ENCODE data around the gene SLC5A3. TPM values are rescaled to one million over a fixed set of nuclear protein-coding genes. Genes with fewer than 3 reads are reported as not detected.

The SLC5A3 gene
- total and polyA plus RNA-seq, 2 of the 8 experiments (the other 6 are each of a cell fraction or from before 2014, with no cell fraction given): 4.0 to 19.4 TPM

DNA sequence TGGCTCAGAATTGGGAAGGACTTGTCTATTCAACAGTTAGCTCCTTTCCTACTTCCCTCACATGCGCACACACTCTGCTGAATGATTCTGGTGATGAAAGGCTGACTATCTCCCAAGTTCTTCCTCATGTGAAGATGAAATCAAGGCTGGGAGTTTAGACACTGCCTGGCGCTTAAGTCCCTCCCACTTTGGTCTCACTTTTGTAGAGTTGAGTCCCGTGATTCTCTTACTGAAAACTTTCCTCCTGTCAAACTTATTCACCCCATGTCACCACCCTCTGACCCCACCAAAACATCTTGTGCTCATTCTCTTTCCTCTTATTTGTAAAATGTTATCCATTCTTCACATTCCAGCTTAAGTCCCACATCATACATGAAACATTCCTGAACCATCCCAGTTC lies 8.4 kb upstream of the SLC5A3 start (continued):
- TF ChIP-seq, protein P1, sequence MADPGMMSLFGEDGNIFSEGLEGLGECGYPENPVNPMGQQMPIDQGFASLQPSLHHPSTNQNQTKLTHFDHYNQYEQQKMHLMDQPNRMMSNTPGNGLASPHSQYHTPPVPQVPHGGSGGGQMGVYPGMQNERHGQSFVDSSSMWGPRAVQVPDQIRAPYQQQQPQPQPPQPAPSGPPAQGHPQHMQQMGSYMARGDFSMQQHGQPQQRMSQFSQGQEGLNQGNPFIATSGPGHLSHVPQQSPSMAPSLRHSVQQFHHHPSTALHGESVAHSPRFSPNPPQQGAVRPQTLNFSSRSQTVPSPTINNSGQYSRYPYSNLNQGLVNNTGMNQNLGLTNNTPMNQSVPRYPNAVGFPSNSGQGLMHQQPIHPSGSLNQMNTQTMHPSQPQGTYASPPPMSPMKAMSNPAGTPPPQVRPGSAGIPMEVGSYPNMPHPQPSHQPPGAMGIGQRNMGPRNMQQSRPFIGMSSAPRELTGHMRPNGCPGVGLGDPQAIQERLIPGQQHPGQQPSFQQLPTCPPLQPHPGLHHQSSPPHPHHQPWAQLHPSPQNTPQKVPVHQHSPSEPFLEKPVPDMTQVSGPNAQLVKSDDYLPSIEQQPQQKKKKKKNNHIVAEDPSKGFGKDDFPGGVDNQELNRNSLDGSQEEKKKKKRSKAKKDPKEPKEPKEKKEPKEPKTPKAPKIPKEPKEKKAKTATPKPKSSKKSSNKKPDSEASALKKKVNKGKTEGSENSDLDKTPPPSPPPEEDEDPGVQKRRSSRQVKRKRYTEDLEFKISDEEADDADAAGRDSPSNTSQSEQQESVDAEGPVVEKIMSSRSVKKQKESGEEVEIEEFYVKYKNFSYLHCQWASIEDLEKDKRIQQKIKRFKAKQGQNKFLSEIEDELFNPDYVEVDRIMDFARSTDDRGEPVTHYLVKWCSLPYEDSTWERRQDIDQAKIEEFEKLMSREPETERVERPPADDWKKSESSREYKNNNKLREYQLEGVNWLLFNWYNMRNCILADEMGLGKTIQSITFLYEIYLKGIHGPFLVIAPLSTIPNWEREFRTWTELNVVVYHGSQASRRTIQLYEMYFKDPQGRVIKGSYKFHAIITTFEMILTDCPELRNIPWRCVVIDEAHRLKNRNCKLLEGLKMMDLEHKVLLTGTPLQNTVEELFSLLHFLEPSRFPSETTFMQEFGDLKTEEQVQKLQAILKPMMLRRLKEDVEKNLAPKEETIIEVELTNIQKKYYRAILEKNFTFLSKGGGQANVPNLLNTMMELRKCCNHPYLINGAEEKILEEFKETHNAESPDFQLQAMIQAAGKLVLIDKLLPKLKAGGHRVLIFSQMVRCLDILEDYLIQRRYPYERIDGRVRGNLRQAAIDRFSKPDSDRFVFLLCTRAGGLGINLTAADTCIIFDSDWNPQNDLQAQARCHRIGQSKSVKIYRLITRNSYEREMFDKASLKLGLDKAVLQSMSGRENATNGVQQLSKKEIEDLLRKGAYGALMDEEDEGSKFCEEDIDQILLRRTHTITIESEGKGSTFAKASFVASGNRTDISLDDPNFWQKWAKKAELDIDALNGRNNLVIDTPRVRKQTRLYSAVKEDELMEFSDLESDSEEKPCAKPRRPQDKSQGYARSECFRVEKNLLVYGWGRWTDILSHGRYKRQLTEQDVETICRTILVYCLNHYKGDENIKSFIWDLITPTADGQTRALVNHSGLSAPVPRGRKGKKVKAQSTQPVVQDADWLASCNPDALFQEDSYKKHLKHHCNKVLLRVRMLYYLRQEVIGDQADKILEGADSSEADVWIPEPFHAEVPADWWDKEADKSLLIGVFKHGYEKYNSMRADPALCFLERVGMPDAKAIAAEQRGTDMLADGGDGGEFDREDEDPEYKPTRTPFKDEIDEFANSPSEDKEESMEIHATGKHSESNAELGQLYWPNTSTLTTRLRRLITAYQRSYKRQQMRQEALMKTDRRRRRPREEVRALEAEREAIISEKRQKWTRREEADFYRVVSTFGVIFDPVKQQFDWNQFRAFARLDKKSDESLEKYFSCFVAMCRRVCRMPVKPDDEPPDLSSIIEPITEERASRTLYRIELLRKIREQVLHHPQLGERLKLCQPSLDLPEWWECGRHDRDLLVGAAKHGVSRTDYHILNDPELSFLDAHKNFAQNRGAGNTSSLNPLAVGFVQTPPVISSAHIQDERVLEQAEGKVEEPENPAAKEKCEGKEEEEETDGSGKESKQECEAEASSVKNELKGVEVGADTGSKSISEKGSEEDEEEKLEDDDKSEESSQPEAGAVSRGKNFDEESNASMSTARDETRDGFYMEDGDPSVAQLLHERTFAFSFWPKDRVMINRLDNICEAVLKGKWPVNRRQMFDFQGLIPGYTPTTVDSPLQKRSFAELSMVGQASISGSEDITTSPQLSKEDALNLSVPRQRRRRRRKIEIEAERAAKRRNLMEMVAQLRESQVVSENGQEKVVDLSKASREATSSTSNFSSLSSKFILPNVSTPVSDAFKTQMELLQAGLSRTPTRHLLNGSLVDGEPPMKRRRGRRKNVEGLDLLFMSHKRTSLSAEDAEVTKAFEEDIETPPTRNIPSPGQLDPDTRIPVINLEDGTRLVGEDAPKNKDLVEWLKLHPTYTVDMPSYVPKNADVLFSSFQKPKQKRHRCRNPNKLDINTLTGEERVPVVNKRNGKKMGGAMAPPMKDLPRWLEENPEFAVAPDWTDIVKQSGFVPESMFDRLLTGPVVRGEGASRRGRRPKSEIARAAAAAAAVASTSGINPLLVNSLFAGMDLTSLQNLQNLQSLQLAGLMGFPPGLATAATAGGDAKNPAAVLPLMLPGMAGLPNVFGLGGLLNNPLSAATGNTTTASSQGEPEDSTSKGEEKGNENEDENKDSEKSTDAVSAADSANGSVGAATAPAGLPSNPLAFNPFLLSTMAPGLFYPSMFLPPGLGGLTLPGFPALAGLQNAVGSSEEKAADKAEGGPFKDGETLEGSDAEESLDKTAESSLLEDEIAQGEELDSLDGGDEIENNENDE (IDR thresholded peaks at IDR 0.05; ENCODE audit: insufficient replicate concordance, low read length): no peak
- TF ChIP-seq SAP30 (IDR thresholded peaks at IDR 0.05; ENCODE audit: insufficient read depth, insufficient replicate concordance, low read length) (no peak), MAFK (IDR thresholded peaks at IDR 0.05; ENCODE audit: low read depth, low read length) (no peak), POU5F1 (IDR thresholded peaks at IDR 0.05; ENCODE audit: low read depth, low read length) (no peak), TBP (IDR thresholded peaks at IDR 0.05; ENCODE audit: low read depth, low read length) (no peak), RNF2 (IDR thresholded peaks at IDR 0.05; ENCODE audit: borderline replicate concordance, low read depth, low read length, missing control alignments, poor library complexity, severe bottlenecking) (no peak), RXRA (IDR thresholded peaks at IDR 0.05; ENCODE audit: insufficient read depth, low read depth, low read length) (no peak), SP4 (IDR thresholded peaks at IDR 0.05; ENCODE audit: low read length) (no peak), GTF2F1 (IDR thresholded peaks at IDR 0.05; ENCODE audit: borderline replicate concordance, low read depth, low read length) (no peak), BRCA1 (IDR thresholded peaks at IDR 0.05; ENCODE audit: low read depth, low read length) (no peak)
